Measurements from ENCODE around the gene STK39.
A peak's percentile ranks its signal among the peaks of the same experiment; 100 is the strongest.

The STK39 gene

GRCh38 chr2:168247341-168248261, at the start of gene STK39:
TSS of gene STK39 (minus strand) at chr2:168247595. CDS start at chr2:168247435, 160 bp downstream.
- H3K9me3 ChIP-seq: no peaks in the 10 kb centered on the region
- H3K27me3 ChIP-seq: no peaks in the 10 kb centered on the region
- no peaks in the 10 kb centered on the region for H3K36me3 ChIP-seq
- peak within 1 kb of the TSS; percentile 83 to 85 for H3K4me3 ChIP-seq
- peaks cover 0 to 22% (median 16%) of the 10 kb centered on the region in 4 donors for H3K4me1 ChIP-seq
- TF ChIP-seq CTCF (IDR thresholded peaks at IDR 0.05): no peak
- H3K27ac ChIP-seq: peak within 1 kb of the TSS; percentile 80 to 82
- intact Hi-C loops (cut with DNase I; ENCODE audit: low total_unique reads): no loop called here
- DNase-seq: peak; percentile 64 to 84

GRCh38 chr2:168295051-168295450, 47.7 kb upstream of the STK39 start:
- intact Hi-C loops (cut with DNase I; ENCODE audit: low total_unique reads): no loop called here
- Histone ChIP-seq H3K4me1 (no peaks in the 10 kb centered on the region), H3K9me3 (no peaks in the 10 kb centered on the region), H3K36me3 (no peaks in the 10 kb centered on the region), H3K27ac (no peak overlapping the region), H3K4me3 (no peak overlapping the region), H3K27me3 (no peaks in the 10 kb centered on the region)
- no peak for TF ChIP-seq CTCF (IDR thresholded peaks at IDR 0.05)
- DNase-seq: no peak

GRCh38 chr2:168294409-168294808, 47.0 kb upstream of the STK39 start:
- Histone ChIP-seq H3K27ac (no peak overlapping the region), H3K4me3 (no peak overlapping the region), H3K9me3 (no peaks in the 10 kb centered on the region), H3K4me1 (no peaks in the 10 kb centered on the region), H3K36me3 (no peaks in the 10 kb centered on the region), H3K27me3 (no peaks in the 10 kb centered on the region)
- intact Hi-C loops (cut with DNase I; ENCODE audit: low total_unique reads): no loop called here
- no peak for DNase-seq
- no peak for TF ChIP-seq CTCF (IDR thresholded peaks at IDR 0.05)

- no peak for TF ChIP-seq CTCF (IDR thresholded peaks at IDR 0.05)
- H3K36me3 ChIP-seq: no peaks in the 10 kb centered on the region
- intact Hi-C loops (cut with DNase I; ENCODE audit: low total_unique reads): no loop called here
- no peak overlapping the region for H3K4me3 ChIP-seq
- no peaks in the 10 kb centered on the region for H3K9me3 ChIP-seq
- H3K27me3 ChIP-seq: no peaks in the 10 kb centered on the region
- DNase-seq: no peak
- no peak overlapping the region for H3K27ac ChIP-seq
- no peaks in the 10 kb centered on the region for H3K4me1 ChIP-seq
Observed at GRCh38 chr2:168293766-168294165, 46.4 kb upstream of the STK39 start.

- intact Hi-C loops (cut with DNase I; ENCODE audit: low total_unique reads): no loop called here
- Histone ChIP-seq H3K27me3 (no peaks in the 10 kb centered on the region), H3K36me3 (no peaks in the 10 kb centered on the region), H3K9me3 (no peaks in the 10 kb centered on the region), H3K4me3 (no peak overlapping the region), H3K4me1 (no peaks in the 10 kb centered on the region), H3K27ac (no peak overlapping the region)
- TF ChIP-seq CTCF (IDR thresholded peaks at IDR 0.05): no peak
- DNase-seq: no peak
Observed at GRCh38 chr2:168290391-168290790, 43.0 kb upstream of the STK39 start.
